Prostate gland (tissue), 2 donors: ENCODE data around the gene IRF7.

ENCODE experiments used
- POLR2A ChIP-seq: fragments of 450-650 bp; IDR thresholded peaks from one replicate; pipeline ENCODE4 v1.6.1; 2016; ENCODE audit warnings: antibody characterized with exemption, mild to moderate bottlenecking
- TF ChIP-seq, protein P1 (sequence below), 4 experiments: fragments of 200-600 bp in 2 of 4; fragments of 450-650 bp in 2 of 4; sonication (generic) in 2 of 4; IDR thresholded peaks; 1 replicate in 3 of 4; 2 replicates in 1 of 4; pipeline ENCODE4 v1.5.1; 2016 to 2019; ENCODE audit warnings: antibody characterized with exemption in 4 of 4, mild to moderate bottlenecking in 2 of 4, moderate library complexity in 2 of 4

DNA sequence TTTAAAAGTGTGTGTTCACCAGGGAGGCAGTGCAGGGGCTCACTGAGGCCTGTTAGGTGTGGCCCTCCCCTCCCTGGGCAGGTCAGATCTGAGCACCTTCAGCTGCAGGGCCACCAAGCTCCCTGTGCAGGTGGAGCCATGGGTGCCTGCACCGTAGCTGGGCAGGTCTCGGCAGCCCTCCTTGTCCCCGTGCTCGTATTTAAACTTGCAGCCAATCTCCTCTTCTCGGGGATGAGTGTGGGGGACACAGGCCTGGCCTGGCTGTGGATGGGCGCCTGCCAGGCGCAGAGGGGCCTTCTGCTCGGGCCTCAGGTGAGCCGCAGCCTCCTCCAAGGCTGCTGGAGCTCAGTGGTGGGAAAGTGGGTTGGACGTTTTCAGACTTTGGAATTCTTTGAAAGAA, 20.4 kb downstream of the IRF7 start:
- TF ChIP-seq, protein P1, sequence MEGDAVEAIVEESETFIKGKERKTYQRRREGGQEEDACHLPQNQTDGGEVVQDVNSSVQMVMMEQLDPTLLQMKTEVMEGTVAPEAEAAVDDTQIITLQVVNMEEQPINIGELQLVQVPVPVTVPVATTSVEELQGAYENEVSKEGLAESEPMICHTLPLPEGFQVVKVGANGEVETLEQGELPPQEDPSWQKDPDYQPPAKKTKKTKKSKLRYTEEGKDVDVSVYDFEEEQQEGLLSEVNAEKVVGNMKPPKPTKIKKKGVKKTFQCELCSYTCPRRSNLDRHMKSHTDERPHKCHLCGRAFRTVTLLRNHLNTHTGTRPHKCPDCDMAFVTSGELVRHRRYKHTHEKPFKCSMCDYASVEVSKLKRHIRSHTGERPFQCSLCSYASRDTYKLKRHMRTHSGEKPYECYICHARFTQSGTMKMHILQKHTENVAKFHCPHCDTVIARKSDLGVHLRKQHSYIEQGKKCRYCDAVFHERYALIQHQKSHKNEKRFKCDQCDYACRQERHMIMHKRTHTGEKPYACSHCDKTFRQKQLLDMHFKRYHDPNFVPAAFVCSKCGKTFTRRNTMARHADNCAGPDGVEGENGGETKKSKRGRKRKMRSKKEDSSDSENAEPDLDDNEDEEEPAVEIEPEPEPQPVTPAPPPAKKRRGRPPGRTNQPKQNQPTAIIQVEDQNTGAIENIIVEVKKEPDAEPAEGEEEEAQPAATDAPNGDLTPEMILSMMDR (IDR thresholded peaks at IDR 0.05) = no peak
- TF ChIP-seq POLR2A = no peak
